ENCODE data around the gene SERPINA4.

The SERPINA4 gene

GRCh38 chr14:94542811-94543440 lies 18.3 kb upstream of the SERPINA4 start:
- no peak for DNase-seq (ENCODE audit: low spot score)

GRCh38 chr14:94543449-94544124 lies 17.7 kb upstream of the SERPINA4 start:
- DNase-seq (ENCODE audit: low spot score), result no peak

- DNase-seq (ENCODE audit: low spot score), result no peak
Measured at GRCh38 chr14:94544726-94545125, 16.5 kb upstream of the SERPINA4 start.

- DNase-seq (ENCODE audit: low spot score), result no peak
Measured at GRCh38 chr14:94545131-94545841, 16.0 kb upstream of the SERPINA4 start.

- DNase-seq (ENCODE audit: low spot score), result no peak
Measured at GRCh38 chr14:94547151-94547680, 14.0 kb upstream of the SERPINA4 start.

- DNase-seq (ENCODE audit: low spot score), result no peak
Measured at GRCh38 chr14:94547726-94548125, 13.5 kb upstream of the SERPINA4 start.

- no peak for DNase-seq (ENCODE audit: low spot score)
Measured at GRCh38 chr14:94548131-94548998, 12.9 kb upstream of the SERPINA4 start.

GRCh38 chr14:94548999-94549985 lies 11.9 kb upstream of the SERPINA4 start:
- DNase-seq (ENCODE audit: low spot score), result peak; percentile 18

GRCh38 chr14:94550041-94550440 lies 11.2 kb upstream of the SERPINA4 start:
- DNase-seq (ENCODE audit: low spot score), result no peak

- no peak for DNase-seq (ENCODE audit: low spot score)
Measured at GRCh38 chr14:94555991-94556390, 5.3 kb upstream of the SERPINA4 start.

GRCh38 chr14:94557327-94557726 lies 3.9 kb upstream of the SERPINA4 start:
- no peak for DNase-seq (ENCODE audit: low spot score)

- DNase-seq (ENCODE audit: low spot score), result no peak
Measured at GRCh38 chr14:94558842-94559241, 2.4 kb upstream of the SERPINA4 start.

- DNase-seq (ENCODE audit: low spot score), result no peak
Measured at GRCh38 chr14:94559638-94560290, 1.5 kb upstream of the SERPINA4 start.

- DNase-seq (ENCODE audit: low spot score), result no peak
Measured at GRCh38 chr14:94560291-94560665, 964 bp upstream of the SERPINA4 start.

- no peak for DNase-seq (ENCODE audit: low spot score)
Measured at GRCh38 chr14:94561656-94562010, 391 bp downstream of the SERPINA4 start.

GRCh38 chr14:94562022-94562421 lies 780 bp downstream of the SERPINA4 start:
- no peak for DNase-seq (ENCODE audit: low spot score)

- DNase-seq (ENCODE audit: low spot score), result no peak
Measured at GRCh38 chr14:94562941-94563883, 2.0 kb downstream of the SERPINA4 start.

- DNase-seq (ENCODE audit: low spot score), result no peak
Measured at GRCh38 chr14:94564381-94564780, 3.1 kb downstream of the SERPINA4 start.

GRCh38 chr14:94568186-94568585 lies 6.9 kb downstream of the SERPINA4 start:
- no peak for DNase-seq (ENCODE audit: low spot score)

Measured in pons (tissue), 1 donor.